HG03460 (cell line): ENCODE data around the gene HDDC3.

Experiments
- ATAC-seq: cut with Tn5 transposase; IDR thresholded peaks from one replicate; pipeline ENCODE4 v1.9.1; 2021; ENCODE audit not compliant: unreplicated experiment

HDDC3 gene

GRCh38 chr15:90892498-90893174 is 39.7 kb downstream of the HDDC3 start:
- no peak for ATAC-seq

GRCh38 chr15:90892023-90892422 is 40.3 kb downstream of the HDDC3 start:
- ATAC-seq = no peak

GRCh38 chr15:90891346-90891949 is 40.9 kb downstream of the HDDC3 start:
- no peak for ATAC-seq

DNA sequence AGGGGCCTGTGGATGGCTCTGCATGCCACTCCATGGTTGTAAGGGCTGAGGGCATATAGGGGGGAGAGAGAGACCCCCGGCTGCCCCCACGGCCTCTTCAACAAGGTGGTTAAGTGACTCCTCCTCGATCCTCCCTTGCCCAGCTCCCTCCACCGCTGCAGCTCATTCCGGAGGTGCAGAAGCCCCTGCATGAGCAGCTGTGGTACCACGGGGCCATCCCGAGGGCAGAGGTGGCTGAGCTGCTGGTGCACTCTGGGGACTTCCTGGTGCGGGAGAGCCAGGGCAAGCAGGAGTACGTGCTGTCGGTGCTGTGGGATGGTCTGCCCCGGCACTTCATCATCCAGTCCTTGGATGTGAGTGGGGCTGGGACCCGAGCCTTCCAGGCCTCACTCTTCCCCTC is 41.5 kb downstream of the HDDC3 start:
- ATAC-seq = no peak

GRCh38 chr15:90889736-90890456 is 42.5 kb downstream of the HDDC3 start:
- no peak for ATAC-seq

DNA sequence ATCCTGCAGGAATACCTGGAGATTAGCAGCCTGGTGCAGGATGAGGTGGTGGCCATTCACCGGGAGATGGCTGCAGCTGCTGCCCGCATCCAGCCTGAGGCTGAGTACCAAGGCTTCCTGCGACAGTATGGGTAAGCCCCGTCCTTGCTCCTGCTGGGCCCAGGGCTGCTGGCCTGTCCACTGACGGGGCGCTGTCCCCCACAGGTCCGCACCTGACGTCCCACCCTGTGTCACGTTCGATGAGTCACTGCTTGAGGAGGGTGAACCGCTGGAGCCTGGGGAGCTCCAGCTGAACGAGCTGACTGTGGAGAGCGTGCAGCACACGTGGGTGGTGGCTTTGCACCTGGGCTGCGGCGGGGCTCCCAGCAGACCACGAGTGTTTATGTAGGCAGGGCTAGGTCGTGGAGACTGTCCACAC is 43.0 kb downstream of the HDDC3 start:
- ATAC-seq = no peak

- ATAC-seq = no peak
These were observed 45.3 kb downstream of the HDDC3 start for GRCh38 chr15:90887037-90887481.

GRCh38 chr15:90886291-90886614 is 46.1 kb downstream of the HDDC3 start:
- ATAC-seq = no peak

DNA sequence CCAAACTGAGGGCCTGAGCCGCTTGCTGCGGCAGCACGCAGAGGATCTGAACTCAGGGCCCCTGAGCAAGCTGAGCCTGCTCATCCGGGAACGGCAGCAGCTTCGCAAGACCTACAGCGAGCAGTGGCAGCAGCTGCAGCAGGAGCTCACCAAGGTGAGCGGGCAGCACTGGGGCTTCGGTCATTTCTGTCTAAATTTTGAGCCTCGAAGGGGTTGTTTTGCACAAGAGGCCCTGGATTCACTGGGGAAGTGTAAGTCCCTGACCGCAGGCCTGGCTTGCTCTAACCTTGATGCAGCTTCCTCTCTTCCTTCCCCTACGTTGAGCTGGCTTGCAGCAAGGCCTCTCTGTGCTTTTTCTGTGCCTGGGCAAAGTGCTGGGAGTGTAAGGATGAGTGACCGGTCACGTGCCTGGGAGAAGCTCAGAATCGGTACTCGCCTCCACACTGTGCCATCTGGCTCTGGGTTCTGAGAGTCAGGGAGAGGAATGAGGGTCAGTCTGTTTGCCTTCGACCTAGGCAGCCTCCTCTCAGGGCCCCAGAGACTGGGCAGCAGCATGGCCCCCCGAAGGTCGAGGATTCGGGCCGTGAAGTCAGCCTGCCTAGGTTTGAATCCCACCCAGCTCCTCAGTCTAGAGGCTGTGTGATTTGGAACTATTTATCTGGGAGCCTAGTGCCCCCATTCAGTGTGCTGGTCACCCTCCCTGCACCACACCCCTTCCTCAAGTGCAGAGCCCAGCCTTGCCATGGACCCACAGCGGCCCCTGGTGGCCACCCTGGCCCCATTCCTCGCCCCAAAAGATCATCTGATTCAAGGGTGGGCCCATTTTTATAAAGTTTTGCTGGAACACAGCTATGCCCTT is 46.7 kb downstream of the HDDC3 start:
- peak; percentile 54 for ATAC-seq

- ATAC-seq = peak; percentile 1
These were observed 47.5 kb downstream of the HDDC3 start for GRCh38 chr15:90884719-90885431.

GRCh38 chr15:90883976-90884718 is 48.2 kb downstream of the HDDC3 start, which contains the start of gene FES:
Gene FES, plus strand, starts transcription at chr15:90884504. Its CDS starts 542 bp downstream, at chr15:90885046.
- peak; percentile 34 for ATAC-seq

- ATAC-seq = no peak
These were observed 48.8 kb downstream of the HDDC3 start for GRCh38 chr15:90883526-90883975.

DNA sequence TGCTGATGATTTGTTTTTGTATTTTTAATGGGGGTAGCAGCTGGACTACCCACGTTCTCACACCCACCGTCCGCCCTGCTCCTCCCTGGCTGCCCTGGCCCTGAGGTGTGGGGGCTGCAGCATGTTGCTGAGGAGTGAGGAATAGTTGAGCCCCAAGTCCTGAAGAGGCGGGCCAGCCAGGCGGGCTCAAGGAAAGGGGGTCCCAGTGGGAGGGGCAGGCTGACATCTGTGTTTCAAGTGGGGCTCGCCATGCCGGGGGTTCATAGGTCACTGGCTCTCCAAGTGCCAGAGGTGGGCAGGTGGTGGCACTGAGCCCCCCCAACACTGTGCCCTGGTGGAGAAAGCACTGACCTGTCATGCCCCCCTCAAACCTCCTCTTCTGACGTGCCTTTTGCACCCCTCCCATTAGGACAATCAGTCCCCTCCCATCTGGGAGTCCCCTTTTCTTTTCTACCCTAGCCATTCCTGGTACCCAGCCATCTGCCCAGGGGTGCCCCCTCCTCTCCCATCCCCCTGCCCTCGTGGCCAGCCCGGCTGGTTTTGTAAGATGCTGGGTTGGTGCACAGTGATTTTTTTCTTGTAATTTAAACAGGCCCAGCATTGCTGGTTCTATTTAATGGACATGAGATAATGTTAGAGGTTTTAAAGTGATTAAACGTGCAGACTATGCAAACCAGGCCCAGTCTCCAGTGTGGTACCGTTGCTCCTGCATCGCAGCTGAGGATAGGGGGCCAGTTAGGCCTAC is 49.4 kb downstream of the HDDC3 start:
- ATAC-seq = no peak

GRCh38 chr15:90881978-90882721 is 50.2 kb downstream of the HDDC3 start:
- no peak for ATAC-seq

- no peak for ATAC-seq
These were observed 51.0 kb downstream of the HDDC3 start for GRCh38 chr15:90881181-90881977.

DNA sequence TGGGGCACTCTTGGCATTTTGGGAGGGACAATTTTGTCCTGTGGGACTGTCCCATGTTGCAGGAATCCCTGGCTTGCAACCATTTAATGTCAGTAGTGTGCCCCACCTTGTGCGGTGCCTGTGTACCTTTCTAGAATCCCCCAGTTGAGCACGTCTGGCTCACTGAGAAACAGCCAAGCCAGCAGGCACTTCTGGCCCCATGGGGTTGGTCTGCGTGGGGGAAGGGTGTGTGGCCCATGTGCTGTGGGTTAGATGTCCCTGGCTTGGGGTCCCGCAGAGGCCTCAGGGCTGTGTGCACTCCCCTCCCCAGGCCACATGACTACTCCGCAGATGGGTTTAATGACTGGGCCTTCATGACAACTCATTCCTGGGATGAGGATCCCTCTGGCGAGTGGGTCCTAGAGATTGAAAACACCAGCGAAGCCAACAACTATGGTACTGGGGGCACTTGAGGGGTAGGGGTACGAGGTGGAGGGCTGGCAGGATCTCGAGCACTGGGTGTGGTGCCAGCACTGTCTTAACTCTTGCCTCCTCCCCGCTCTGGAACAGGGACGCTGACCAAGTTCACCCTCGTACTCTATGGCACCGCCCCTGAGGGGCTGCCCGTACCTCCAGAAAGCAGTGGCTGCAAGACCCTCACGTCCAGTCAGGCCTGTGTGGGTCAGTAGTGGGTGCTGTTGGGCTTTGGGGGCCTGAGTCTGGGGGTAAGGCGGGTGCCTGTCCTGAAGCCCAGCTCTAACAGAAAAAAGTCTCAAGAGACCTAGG is 51.8 kb downstream of the HDDC3 start:
- ATAC-seq = no peak
